T-helper 2 cell (primary cell): Measurements from ENCODE around the gene RAB27A.
A peak's percentile ranks its signal among the peaks of the same experiment; 100 is the strongest.
"Not testable (repeated sequence)": the region's sequence is repeated elsewhere in the genome, so short reads cannot be mapped to it uniquely, and the experiment has no call there.

Experiments used
- DNase-seq, 5 experiments: peaks; one replicate each; pipeline versions ENCODE4 v3.0.0 to v3.0.0-alpha.2; 2012 to 2022

RAB27A gene

DNA sequence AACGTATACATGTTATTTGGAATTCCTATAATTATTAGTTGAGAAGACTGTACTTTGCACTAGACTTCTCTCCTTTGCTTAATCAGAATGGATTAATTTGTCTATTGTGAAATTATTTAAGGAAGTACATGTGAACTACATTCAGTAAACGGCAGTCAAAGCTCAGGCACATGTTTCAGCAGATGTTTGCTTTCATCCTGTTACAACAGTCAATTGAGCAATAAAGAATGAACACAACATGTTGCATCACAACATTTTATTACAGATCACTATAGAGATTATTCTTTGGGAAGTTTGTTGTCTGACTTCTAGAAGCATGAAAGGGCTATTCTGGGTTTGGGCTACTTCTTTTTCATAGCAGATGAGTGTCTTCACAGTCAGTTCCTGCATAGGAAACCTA lies 39.2 kb downstream of the RAB27A start:
- no peak for DNase-seq

DNA sequence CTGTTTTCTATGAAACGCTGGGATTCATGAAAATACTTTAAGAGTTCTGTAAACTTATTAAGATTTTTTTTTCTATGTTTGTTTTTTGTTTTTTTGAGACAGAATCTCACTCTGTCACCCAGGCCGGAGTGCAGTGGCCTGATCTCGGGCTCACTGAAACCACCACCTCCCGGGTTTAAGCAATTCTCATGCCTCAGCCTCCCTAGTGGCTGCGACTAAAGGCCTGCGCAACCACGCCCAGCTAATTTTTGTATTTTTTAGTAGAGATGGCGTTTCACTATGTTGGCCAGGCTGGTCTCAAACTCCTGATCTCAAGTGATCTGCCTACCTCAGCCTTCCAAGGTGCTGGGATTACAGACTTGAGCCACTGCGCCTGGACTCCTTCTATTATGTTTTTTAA lies 39.7 kb downstream of the RAB27A start:
- not testable (repeated sequence) for DNase-seq

DNA sequence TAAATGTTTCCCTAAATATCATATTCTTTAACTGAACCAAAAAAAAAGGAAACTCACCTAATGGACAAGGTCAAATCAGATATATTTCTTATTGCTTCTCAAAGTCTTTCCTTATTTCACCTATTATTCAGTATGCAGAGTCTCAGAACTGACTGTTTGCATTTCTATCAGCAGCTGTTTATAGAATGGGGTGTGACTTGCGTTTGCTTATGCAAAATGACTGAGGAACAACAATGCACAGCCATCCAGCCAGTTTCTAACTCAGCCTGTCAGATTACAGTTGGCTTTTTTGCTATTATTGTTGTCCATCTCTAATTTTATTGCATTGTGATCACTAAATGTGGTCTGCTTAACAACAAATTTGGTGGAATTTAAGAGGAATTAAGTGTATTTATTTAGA lies 40.7 kb downstream of the RAB27A start:
- DNase-seq: no peak

DNA sequence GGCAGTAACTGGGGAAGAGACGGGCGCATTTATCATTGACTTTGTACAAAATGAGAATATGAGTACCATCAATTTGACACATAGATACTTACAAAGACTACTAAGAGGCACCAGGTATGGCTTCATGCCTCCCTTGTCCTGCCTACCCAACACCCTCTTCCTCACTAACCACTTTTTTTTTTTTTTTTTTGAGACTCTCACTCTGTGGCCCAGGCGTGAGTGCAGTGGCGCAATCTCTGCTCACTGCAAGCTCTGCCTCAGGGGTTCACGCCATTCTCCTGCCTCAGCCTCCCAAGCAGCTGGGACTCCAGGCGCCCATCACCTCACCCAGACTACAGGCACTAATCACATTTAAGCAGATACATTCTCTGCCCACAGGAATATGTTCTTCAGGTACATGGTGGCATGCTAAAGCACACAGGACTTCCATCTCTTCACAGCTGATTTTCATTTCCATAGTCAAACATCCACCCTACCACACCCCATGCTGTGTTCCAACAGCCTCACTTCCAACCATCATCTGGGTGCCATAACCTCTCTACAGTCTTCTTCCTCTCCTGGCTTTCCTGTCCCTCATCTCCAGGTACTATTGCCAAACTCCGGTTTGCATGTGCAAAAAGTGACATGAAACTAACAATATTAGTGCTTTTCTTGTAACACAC lies 41.7 kb downstream of the RAB27A start:
- peak in 2 of 5 experiments; percentile 39 to 51 for DNase-seq

DNA sequence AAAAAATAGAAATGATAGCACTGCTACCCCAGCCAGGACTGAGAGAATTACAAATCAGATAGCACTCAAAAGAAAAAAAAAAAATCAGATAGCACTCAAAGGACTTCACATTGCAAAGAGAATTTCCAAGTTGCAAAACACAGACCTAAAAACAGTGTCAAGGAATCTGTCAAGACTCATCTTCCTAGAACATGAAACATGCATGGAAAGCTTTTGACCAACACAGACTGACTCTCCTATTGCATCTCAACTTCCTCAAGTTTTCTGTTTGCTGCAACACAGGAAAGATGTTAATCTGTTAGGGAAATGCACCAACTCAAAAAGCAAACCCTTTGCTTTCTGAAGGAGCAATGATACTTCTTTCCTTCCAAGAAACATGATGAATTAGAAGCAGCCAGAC lies 42.3 kb downstream of the RAB27A start:
- no peak for DNase-seq

DNA sequence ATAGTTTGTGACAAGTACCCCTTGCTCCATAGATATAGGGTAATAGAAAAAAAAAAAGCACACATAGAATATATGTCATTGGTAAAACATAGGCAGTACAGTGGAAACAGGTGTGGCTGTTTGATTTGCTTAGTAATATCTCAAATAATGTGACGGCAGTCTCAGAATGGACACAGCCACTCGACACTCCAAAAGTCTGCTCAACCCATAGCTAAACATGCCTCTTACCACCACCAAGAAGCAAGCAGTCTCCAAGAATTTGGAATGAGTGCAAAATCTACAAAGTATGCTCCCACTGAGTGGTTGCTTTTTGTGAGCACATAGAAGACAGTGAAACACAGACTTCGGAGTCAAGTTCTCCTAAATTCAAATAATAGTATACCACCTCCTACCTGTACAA lies 43.0 kb downstream of the RAB27A start:
- no peak for DNase-seq

DNA sequence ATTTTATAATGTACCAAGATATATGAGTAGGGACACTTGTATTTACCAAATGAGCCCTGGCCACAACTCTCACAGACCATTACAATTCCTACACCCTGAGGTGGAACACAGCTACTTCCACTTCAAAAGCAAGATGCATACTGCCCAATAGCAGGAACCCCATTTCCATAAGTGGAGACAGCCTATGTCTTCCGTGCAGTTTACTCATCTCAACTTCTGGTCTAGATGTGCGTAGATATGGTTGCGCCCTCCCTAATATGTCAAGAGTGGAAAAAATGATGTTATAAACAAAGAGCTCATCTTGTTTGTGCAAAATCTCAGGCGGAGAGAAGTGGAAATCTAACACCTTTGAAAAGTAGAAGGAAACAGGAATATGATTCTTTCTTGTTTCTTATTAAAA lies 44.6 kb downstream of the RAB27A start:
- peak in 1 of 5 experiments; percentile 58 for DNase-seq

DNA sequence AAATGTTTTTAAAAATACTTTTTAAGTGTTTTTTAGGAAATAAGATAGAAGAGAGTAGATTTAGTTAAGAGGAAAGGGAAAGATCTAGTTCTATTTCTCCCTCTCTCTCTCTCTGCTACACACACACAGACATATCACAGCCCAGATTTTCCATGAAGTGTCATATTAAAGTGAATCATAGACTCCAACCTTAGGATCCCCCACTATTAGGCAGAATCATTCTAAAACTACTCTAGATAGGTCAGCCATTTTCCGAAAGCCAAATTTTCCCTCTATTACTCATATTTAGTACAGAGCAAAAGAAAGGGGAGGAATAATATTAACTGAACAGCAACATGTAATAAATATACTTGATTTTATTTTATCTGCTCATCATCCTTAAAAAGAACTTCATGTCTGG lies 47.7 kb downstream of the RAB27A start:
- DNase-seq: no peak

DNA sequence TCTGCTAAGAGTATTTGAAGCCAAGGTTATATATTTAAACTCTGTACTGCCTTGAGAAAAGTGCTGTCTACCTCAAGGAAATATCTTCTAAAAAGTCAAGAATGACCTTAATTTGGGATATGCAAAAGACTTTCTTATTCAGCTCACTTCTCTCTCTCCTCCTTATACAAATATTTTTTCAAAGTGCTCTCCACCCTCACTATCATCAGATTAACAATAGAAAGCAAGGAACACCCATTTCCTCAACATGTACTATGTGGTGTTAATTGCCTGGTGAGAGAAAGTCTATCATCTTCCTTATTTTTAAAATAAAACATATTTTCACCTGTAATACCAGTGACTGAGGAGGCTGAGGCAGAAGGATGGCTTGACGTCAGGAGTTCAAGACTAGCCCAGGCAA lies 48.4 kb downstream of the RAB27A start:
- no peak for DNase-seq

DNA sequence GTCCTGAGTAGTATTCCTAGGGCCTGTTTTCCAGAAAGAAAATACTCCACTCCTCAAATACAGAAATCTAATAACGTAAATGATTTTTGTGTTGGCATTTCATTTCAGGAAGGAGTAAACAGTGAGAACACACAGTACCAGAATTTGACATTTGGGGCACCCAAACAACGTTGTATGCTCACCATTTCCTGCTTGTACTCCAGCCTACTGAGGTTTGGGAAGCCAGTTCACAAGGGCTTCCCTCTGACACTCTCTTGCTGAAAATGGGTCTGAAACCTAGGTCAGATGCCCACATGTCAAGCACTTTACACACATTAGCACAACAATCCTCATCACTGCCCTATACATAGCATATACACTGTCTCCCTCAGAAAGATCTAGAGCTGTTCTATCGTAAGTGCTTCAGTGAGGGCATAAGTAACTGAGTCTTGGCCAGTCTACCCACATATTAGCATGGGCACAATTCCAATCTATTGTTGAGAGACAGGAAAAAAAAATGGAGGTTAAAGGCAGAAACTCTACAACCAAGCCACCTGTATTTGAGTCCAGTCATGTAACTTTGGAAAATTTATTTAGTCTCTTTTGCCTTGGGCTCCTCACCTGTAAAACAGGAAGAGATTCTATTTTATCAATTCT lies 49.4 kb downstream of the RAB27A start:
- DNase-seq: no peak

DNA sequence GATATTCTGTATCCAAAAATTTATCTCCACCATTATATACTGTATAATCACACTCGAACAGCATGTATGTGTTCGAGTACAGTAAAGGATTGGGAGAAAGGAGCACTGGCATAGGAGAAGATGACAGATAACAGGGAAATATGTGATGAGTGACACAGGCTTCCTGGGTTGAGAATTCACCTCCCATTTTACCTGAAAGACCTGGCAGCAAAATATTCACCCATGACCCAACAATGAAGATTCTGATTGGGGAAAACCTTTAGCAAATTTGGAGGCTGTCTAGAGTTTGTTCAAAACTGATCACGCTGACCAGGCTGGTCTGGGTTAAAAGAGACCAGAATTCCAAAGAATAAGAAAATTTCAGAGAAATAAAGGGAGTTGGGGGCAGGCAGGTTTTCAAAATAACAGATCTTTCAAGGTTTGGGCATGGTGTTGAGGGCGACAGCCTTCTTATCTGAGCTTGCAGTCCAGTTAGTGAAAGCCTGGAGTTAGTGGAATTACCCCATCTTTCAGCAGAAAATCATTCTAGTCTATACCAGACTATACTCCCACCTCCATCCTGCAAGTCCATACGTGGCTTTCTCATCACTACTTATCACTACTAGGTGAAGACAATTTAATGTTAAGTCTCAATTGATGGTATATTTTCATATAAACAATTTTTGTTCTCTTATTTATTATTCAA lies 50.0 kb downstream of the RAB27A start:
- no peak for DNase-seq

DNA sequence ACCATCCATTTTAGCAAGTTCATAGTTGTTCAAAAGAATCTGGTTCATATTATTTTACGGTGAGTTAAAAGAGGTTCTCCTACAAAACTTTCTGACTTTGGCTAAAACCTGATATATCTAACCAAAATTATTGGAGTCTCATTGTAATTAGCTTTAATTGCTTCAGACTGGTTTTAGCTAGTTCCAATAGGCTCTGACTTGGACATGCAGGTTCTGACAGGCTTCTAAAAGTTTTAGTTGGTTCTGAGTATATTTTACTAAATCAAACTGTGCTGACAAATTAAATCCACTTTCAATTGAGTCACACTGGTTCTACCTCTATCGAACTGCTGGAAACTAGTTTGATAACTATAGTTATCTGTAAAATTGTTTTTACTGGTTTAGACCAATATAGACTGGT lies 50.7 kb downstream of the RAB27A start:
- DNase-seq: no peak

DNA sequence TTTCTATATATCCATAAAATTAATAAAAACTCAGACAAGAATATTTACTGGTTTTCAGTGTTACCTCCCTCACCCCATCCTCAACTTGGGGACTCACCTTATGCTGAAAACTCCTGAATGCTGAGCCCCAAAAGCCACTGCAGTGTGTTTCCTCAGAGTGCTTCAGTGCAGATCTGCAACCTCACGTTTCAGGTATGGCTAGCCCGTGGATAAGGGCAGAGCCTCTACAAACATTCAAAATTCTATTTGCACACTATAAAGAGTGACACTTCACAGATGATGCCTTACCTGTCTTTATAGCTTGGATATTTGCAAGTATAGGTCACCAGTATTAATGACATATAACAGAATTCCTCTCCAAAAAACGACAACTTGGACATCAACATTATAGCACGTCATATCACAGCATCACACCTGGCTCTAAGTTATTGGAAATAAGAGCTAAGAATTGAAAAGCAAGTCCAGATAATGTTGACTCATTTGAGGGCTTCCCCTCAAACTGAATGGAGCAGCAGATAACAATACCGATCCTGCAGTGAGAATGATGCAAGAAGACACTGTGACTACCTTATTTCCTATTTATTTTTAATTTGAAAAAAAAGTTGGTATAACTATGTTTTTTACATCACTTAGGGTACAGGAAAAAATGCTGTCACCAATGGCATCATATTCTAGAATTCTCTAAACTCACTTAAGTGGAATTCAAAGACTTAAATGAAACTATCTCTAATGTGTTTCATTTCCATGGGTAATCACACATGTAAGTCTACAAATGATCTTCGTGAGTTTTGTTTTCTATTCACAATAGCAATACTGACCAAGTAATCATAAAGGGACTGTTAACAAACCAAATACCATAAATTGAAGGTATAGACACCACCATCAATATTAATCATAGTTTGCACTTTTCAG lies 52.1 kb downstream of the RAB27A start:
- DNase-seq: peak in 1 of 5 experiments; percentile 30

DNA sequence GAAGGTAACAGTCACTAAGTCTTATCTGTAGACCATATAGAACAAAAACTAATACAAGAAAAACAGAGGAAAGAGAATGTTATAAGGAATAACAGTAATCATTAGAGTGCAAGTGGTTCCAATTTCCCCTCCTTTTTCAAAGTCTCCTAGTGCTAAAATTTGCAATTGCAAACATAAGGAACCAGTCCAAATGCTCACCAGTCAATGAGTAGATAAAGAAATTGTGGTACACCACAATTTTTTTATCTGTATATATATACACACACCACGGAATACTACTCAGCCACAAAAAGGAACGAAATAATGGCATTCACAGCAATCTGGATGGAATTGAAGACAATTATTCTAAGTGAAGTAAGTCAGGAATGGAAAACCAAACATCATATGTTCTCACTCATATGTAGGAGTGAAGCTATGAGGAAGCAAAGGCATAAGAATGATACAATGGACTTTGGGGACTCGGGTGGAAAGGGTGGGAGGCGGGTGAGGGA lies 54.0 kb downstream of the RAB27A start:
- no peak for DNase-seq

DNA sequence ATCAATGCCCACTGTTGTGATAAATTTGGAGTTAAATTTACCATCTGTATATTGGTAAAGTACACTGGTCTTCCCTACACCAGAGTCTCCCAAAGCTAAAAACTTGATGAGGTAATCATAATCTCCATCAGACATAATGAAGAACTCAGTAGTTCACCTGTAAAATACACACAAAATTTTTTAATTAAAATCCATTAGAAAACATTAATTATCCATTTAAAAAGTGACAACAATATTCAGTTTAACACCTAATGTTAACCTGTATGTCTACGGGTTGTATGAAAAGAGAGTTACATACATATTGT lies 54.9 kb downstream of the RAB27A start:
- DNase-seq: no peak

DNA sequence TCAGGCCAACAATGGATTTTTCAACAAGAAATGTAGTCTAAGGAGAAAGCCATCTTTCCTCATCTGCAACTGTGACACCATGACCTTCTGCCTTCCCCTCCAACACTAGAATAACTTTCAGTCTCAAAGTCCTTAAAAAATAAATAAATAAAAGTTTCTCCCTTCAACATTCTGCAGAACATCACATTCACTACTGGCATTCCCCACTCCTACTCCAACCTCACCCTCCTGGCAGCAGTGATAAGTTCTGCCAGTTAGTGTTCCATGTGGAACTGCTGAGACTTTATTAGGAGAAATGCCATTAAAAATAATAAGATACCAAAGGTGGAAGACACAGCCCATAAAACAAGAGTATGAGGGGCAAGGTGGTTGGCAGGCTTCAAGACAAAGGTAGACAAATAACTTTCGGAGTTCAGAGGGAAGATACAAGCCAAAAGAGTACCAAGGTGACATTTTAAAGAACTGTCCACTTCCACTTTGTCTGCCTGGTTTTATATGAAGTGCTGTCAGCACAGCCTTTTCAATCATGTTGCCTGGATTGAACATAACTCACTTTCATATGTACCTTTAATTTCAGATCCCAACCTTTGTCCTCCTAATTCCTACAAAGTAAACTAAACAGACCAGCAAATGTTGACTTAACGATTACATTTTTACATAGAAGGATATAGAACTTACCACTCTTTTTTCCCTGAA lies 55.4 kb downstream of the RAB27A start:
- no peak for DNase-seq

DNA sequence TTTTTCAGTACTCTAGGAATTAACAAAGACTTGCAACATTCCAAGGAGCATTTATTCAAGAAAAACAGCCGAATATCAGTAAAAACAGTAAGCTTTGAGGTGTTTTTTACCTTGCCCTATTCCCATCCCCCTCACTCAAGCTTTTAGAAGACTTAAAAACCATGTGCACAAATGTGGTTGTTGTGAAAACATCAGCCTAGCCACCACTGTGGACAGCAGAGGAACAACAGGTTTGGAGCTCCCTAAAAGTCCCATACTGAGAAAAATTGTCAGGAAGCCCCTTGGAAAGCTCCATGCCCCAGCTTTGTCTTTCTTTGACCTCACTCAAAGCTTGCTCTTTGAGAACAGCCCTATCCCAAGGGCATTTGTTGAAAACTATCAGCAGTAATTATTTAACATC lies 58.2 kb downstream of the RAB27A start:
- DNase-seq: no peak

DNA sequence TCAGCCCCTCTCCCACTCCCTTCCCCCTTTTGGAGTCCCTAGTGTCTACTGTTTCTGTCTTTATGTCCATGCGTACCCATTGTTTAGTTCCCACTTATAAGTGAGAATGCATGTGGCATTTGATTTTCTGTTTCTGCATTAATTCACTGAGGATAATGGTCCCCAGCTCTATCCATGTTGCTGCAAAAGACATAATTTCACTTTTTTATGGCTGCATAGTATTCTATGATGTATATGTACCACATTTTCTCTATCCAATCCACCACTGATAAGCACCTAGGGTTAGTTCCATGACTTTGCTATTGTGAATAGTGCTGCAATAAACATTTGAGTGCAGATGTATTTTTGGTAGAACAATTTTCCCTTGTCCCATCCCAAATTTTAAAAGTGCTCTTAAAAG lies 58.7 kb downstream of the RAB27A start:
- DNase-seq: no peak

DNA sequence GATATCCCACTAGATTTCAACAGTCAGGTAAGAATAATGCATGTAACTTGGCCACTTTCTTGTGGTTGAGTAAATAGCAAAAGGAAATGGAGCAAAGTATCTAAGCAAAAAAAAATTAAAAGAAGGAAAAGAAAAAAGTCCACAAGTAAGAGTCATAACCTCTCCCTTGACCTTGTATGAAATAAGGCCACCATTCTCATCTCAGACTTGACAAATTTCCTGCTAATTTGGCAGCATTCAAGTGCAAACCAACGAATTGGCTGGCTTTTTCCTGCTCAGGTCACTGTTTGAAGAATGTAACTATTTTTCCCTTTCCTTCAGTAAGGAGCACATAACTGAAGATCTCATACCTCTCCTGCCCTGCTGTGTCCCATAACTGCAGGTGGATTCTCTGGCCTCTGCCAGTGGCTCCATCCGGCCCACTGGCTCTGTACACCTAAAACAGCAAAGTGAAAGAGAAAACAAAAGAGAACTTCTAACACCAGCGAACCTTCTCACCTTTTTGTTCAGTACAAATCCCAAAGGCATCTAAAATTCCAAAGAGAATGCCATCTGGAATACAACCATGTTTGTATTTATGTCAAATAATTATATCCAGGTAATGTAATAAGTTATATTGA lies 59.5 kb downstream of the RAB27A start:
- no peak for DNase-seq

DNA sequence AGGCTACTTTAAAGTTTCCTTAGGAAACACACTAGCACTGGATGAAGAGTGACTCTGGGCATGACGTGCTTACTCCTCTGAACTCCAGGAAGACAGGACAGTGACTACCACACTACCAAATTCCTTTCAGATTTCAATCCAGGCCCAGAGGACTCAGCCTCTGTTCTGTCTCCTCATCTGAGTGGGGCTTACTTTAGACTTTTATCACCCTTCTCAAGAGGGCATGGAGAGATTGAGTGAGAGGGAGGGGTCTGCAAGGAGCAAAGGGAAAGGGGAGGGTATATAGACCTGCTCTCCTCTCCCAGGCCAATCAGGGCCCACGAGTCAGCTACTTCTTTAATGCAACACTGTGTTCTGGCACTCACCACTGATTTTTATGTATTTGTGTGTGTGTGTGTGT lies 63.5 kb downstream of the RAB27A start:
- no peak for DNase-seq

DNA sequence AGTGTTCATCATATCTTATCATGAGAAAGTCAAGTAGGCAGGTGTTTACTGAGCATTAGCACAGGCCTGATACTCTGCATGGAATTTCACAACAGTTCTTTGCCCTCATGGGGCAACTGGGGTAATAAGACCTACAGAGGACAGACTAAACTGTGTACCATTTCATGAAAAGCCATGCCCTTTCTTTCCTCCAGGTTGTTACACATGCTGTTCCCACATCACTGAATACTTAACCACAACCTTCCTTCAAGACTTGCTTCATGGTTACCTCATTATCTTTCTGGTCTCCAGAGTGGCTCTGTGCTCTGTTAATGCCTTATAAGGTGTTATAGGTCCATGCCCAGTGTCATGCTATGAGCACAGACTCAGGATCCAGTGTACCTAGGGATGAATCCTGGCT lies 64.7 kb downstream of the RAB27A start:
- DNase-seq: peak in 1 of 5 experiments; percentile 41

DNA sequence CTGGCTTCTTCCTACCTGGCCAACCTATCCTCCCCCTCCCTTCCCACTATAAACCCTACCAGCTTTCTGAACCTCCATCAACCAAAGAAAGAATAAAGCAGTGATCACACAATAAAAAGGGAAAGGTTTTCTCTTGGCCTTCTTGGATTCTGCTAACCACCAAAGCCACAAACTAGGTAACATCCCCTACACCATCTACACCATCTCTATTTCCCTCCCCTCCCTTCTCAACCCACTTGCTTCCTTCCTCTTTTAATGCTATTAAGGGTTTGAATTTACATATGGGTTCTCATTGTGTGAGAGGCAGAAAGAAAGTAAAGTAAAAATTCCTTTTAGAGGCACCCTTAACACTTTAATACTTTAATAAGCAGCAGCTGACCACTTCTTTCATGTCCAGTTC lies 67.0 kb downstream of the RAB27A start:
- DNase-seq: peak in 2 of 5 experiments; percentile 41 to 70
